Tibial nerve (tissue), 4 donors: ENCODE data around the gene NCOR1.

Experiments used
- CTCF ChIP-seq, 5 experiments: fragments of 200-600 bp in 3 of 5; fragments of 450-650 bp in 2 of 5; sonication (generic) in 3 of 5; IDR thresholded peaks; one replicate each; pipeline ENCODE4 v1.5.1; 2016 to 2019; ENCODE audit warnings: antibody characterized with exemption in 5 of 5, mild to moderate bottlenecking in 3 of 5, moderate library complexity in 2 of 5
- EP300 ChIP-seq, 2 donors: sonication (generic); formaldehyde crosslinking; IDR thresholded peaks; one replicate each; pipeline ENCODE4 v1.6.1; 2017; ENCODE audit warnings: antibody characterized with exemption in 2 of 2, mild to moderate bottlenecking in 1 of 2
- POLR2A ChIP-seq, 2 donors: fragments of 450-650 bp; IDR thresholded peaks; one replicate each; pipeline ENCODE4 v1.6.1; 2017; ENCODE audit warnings: antibody characterized with exemption in 2 of 2, mild to moderate bottlenecking in 2 of 2, moderate library complexity in 2 of 2

DNA sequence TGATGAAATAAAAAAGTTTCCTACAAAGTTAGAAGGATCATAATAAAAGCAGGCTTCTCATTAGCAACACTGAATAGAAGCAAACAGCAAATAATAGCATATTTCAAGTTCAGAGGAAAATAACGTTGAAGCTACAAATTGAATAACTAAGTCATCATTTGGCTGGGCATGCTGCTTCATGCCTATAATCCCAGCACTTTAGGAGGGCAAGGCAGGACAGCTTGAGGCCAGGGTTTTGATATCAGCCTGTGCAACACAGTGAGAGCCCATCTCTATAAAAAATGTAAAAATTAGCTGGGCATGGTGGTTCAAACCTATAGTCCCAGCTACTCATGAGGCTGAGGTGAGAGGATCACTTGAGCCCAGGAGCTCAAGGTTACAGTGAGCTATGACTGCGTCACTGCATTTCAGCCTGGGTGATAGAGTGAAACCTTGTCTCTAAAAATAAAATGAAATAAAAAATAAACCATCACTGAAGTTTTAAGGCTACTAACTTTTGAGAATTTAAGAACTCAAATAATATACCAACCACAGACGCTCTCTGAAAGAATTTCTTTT, 25.5 kb downstream of the NCOR1 start:
- TF ChIP-seq CTCF (IDR thresholded peaks at IDR 0.05) (no peak), EP300 (IDR thresholded peaks at IDR 0.05) (no peak), POLR2A (IDR thresholded peaks at IDR 0.05) (no peak)
